Non-pigmented ciliary epithelial cell (primary cell): Measurements from ENCODE around the gene TIMM23.

Experiments used
- DNase-seq: peaks from one replicate; pipeline ENCODE4 v3.0.0-alpha.2; 2010; ENCODE audit warnings: low read depth

The TIMM23 gene

GRCh38 chr10:46052791-46053375 lies 80.6 kb downstream of the TIMM23 start:
- no peak for DNase-seq
